Fibroblast of lung (primary cell): ENCODE measurements around the gene CACNA1E. TPM values are rescaled to one million over a fixed set of nuclear protein-coding genes. Genes with fewer than 3 reads are reported as not detected.
"Not testable (repeated sequence)": the region's sequence is repeated elsewhere in the genome, so short reads cannot be mapped to it uniquely, and the experiment has no call there.

ENCODE experiments used
- DNase-seq, 2 donors: peaks; one replicate each; pipeline versions ENCODE4 v3.0.0 to v3.0.0-alpha.2; 2010; ENCODE audit warnings: low read depth in 2 of 2
- H2AFZ ChIP-seq: 2 replicates; pipeline ENCODE4 v1.5.1; 2012; ENCODE audit warnings: low read length, control low read depth, inconsistent platforms
- H3K27ac ChIP-seq: 2 replicates; pipeline ENCODE4 v1.5.1; 2011; ENCODE audit warnings: low read length, control low read depth; ENCODE audit not compliant: insufficient read depth
- H3K27me3 ChIP-seq: 2 replicates; pipeline ENCODE4 v1.5.1; 2011; ENCODE audit warnings: mild to moderate bottlenecking, low read length; ENCODE audit not compliant: control insufficient read depth, insufficient read depth
- H3K36me3 ChIP-seq: 2 replicates; pipeline ENCODE4 v1.5.1; 2011; ENCODE audit warnings: low read length; ENCODE audit not compliant: control insufficient read depth, insufficient read depth
- H3K4me1 ChIP-seq: 2 replicates; pipeline ENCODE4 v1.5.1; 2011; ENCODE audit warnings: low read length; ENCODE audit not compliant: control insufficient read depth, insufficient read depth; ENCODE audit errors: extremely low read depth
- H3K4me2 ChIP-seq: 2 replicates; pipeline ENCODE4 v1.5.1; 2011; ENCODE audit warnings: low read length, control low read depth; ENCODE audit not compliant: insufficient read depth; ENCODE audit errors: extremely low read depth
- H3K4me3 ChIP-seq, 4 experiments: fragments of 200-600 bp in 1 of 4; sonication (generic) in 1 of 4; replicated peaks in 1 of 4; 2 replicates each; pipeline ENCODE4 v1.5.1; 2011 to 2016; ENCODE audit warnings: low read length in 4 of 4, low read depth in 3 of 4, mild to moderate bottlenecking in 3 of 4, control low read depth in 2 of 4, inconsistent platforms in 1 of 4, mixed read lengths in 1 of 4; ENCODE audit not compliant: insufficient read depth in 1 of 4; ENCODE audit errors: control extremely low read depth in 1 of 4
- H3K79me2 ChIP-seq: 2 replicates; pipeline ENCODE4 v1.5.1; 2012; ENCODE audit warnings: mild to moderate bottlenecking, low read length, inconsistent platforms; ENCODE audit not compliant: control insufficient read depth, insufficient read depth
- H3K9ac ChIP-seq: 2 replicates; pipeline ENCODE4 v1.5.1; 2011; ENCODE audit warnings: mild to moderate bottlenecking, low read length, control low read depth; ENCODE audit not compliant: insufficient read depth
- H3K9me3 ChIP-seq: 2 replicates; pipeline ENCODE4 v1.5.1; 2012; ENCODE audit warnings: low read depth, low read length; ENCODE audit not compliant: control insufficient read depth, insufficient read depth
- H4K20me1 ChIP-seq: 2 replicates; pipeline ENCODE4 v1.5.1; 2011; ENCODE audit warnings: low read length; ENCODE audit not compliant: control insufficient read depth, insufficient read depth; ENCODE audit errors: extremely low read depth
- EZH2 ChIP-seq: IDR thresholded peaks from 2 replicates; pipeline ENCODE4 v1.5.1; 2012; ENCODE audit warnings: low read length, control low read depth, mild to moderate bottlenecking; ENCODE audit errors: missing control alignments
- polyA plus RNA-seq, 2 donors: library from polyadenylated mRNA; depleted of rRNA in 1 of 2; stranded (reverse) in 1 of 2; unstranded in 1 of 2; fragments of >200 nt; gene quantifications; 2 replicates each; pipeline ENCODE4 v1.2.1, GENCODE V29; 2011 to 2012; ENCODE audit warnings: missing spikeins in 1 of 2
- total RNA-seq: library from RNA; depleted of rRNA; stranded (reverse); fragments of >200 nt; gene quantifications from 2 replicates; pipeline ENCODE4 v1.2.1, GENCODE V29; 2014
- TF ChIP-seq, protein P1 (sequence below), 2 donors: IDR thresholded peaks in 1 of 2; conservative IDR thresholded peaks in 1 of 2; 1 replicate in 1 of 2; 2 replicates in 1 of 2; pipeline ENCODE4 v1.5.1; 2011 to 2012; ENCODE audit warnings: low read length in 2 of 2, control low read depth in 1 of 2, inconsistent platforms in 1 of 2, low read depth in 1 of 2, mild to moderate bottlenecking in 1 of 2

The CACNA1E gene
- total and polyA plus RNA-seq, 2 donors (not counting 1 experiment from before 2014, with no cell fraction given), result 0.01 TPM; not detected in 1

DNA sequence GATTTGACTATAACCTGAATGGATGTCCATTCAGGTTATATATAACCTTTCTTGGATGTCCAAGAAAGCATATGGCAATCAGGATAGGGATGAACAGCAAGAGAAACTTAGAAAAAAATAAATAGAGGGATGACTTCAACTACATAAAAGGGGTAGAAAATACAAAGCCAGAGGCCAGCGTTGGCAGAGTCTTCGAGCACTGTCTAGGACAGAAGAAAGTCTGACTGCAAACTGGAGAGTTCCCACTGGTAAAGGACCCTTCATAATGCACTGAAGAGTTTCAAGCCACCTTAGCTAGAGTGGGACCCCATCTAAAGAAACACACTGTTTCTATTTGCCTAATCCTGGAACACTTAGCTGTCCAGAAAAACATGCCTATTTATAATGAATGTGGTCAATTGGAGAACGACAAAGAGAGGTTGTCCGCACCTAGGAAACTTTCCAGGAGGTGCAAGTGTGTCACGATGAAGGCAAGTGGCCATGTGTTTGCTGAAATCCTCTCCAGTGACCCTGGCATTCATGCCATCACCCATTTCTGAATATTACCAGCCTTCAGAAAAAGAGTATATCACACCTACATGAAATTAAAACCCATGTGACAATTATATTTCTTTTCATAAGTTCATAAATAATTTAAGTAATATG is 362.8 kb downstream of the CACNA1E start:
- Histone ChIP-seq H3K4me2 (no peak overlapping the region), H2AFZ (no peak overlapping the region)

DNA sequence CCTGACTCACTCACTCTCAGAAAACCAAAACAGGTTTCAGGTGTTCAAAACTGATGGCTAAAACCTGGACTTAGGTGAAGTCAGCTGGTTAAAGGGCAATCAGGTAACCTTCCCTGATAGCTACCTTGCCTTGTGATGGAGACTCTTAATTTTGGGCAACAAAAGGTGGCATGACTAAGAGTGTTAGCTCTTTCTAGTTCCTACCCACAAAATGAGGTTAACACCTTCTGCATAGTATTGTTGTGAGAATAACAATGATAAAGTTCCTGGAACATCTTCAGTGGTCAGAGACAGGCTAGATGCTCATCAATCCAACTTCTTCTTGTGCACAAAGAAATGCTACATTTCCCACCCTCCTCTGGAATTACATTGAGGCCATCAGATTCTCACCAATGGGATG is 363.4 kb downstream of the CACNA1E start:
- H3K9me3 ChIP-seq, result no peaks in the 10 kb centered on the region

More for the DNA sequence above, 362.8 kb downstream of the CACNA1E start:
- Histone ChIP-seq H3K9me3 (no peaks in the 10 kb centered on the region), H3K27me3 (no peaks in the 10 kb centered on the region), H3K9ac (no peak overlapping the region), H3K36me3 (no peaks in the 10 kb centered on the region), H3K4me3 (no peak overlapping the region), H3K4me1 (no peaks in the 10 kb centered on the region), H3K27ac (no peak overlapping the region), H3K79me2 (no peaks in the 10 kb centered on the region), H4K20me1 (no peaks in the 10 kb centered on the region)
- TF ChIP-seq, protein P1, sequence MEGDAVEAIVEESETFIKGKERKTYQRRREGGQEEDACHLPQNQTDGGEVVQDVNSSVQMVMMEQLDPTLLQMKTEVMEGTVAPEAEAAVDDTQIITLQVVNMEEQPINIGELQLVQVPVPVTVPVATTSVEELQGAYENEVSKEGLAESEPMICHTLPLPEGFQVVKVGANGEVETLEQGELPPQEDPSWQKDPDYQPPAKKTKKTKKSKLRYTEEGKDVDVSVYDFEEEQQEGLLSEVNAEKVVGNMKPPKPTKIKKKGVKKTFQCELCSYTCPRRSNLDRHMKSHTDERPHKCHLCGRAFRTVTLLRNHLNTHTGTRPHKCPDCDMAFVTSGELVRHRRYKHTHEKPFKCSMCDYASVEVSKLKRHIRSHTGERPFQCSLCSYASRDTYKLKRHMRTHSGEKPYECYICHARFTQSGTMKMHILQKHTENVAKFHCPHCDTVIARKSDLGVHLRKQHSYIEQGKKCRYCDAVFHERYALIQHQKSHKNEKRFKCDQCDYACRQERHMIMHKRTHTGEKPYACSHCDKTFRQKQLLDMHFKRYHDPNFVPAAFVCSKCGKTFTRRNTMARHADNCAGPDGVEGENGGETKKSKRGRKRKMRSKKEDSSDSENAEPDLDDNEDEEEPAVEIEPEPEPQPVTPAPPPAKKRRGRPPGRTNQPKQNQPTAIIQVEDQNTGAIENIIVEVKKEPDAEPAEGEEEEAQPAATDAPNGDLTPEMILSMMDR (conservative IDR thresholded peaks at IDR 0.05 in 1 of 2, IDR thresholded peaks at IDR 0.05 in 1 of 2; ENCODE audit: low read depth in 1 of 2, low read length in 2 of 2), result no peak
- TF ChIP-seq EZH2, result no peak
- DNase-seq, result no peak

DNA sequence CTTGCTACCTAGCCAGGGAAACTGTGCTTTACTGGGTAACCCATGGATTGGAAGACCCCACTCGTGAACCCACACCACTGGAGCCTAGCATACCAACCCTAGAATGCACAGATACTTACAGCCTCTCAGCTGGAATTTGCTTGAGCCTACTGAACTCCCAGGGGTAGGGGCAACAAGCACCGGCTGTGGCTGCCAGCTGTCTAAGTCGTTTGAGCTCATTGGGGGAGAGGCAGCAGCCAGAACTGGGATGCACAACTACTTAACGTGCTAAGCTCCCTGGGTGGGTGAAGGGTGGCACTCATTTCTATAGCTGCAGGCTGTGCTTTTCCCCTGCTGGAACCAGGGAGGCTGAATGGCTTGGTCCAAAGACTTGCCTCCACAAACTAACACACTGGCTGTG is 365.8 kb downstream of the CACNA1E start:
- Histone ChIP-seq H3K4me2 (no peak overlapping the region), H3K27me3 (no peaks in the 10 kb centered on the region), H4K20me1 (no peaks in the 10 kb centered on the region), H3K9me3 (no peaks in the 10 kb centered on the region), H3K9ac (no peak overlapping the region), H3K36me3 (no peaks in the 10 kb centered on the region), H3K4me3 (no peak overlapping the region), H3K4me1 (no peaks in the 10 kb centered on the region), H3K27ac (no peak overlapping the region), H2AFZ (no peak overlapping the region), H3K79me2 (no peaks in the 10 kb centered on the region)
- no peak for DNase-seq
- TF ChIP-seq, protein P1 (conservative IDR thresholded peaks at IDR 0.05 in 1 of 2, IDR thresholded peaks at IDR 0.05 in 1 of 2; ENCODE audit: low read depth in 1 of 2, low read length in 2 of 2), result no peak
- TF ChIP-seq EZH2, result no peak

More for the DNA sequence above, 363.4 kb downstream of the CACNA1E start:
- H2AFZ ChIP-seq, result no peak overlapping the region
- no peaks in the 10 kb centered on the region for H4K20me1 ChIP-seq
- H3K4me1 ChIP-seq, result no peaks in the 10 kb centered on the region
- H3K4me2 ChIP-seq, result no peak overlapping the region
- TF ChIP-seq EZH2, result no peak
- TF ChIP-seq, protein P1 (conservative IDR thresholded peaks at IDR 0.05 in 1 of 2, IDR thresholded peaks at IDR 0.05 in 1 of 2; ENCODE audit: low read depth in 1 of 2, low read length in 2 of 2), result no peak
- H3K36me3 ChIP-seq, result no peaks in the 10 kb centered on the region
- no peak for DNase-seq
- H3K9ac ChIP-seq, result no peak overlapping the region
- H3K4me3 ChIP-seq, result no peak overlapping the region
- H3K27ac ChIP-seq, result no peak overlapping the region
- H3K27me3 ChIP-seq, result no peaks in the 10 kb centered on the region
- H3K79me2 ChIP-seq, result no peaks in the 10 kb centered on the region

DNA sequence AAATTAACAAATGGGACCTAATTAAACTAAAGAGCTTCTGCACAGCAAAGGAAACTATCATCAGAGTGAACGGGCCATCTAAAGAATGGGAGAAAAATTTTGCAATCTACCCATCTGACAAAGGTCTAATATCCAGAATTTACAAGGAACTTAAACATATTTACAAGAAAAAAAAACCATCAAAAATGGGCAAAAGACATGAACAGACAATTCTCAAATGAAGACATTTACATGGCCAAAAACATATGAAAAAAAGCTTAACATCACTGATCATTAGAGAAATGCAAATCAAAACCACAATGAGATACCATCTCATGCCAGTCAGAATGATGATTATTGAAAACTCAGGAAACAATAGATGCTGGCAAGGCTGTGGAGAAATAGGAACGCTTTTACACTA is 370.9 kb downstream of the CACNA1E start:
- H3K79me2 ChIP-seq, H3K4me3 ChIP-seq, DNase-seq, H3K9me3 ChIP-seq, H3K4me2 ChIP-seq, H3K9ac ChIP-seq, H2AFZ ChIP-seq, H3K27me3 ChIP-seq, H4K20me1 ChIP-seq, H3K27ac ChIP-seq, H3K4me1 ChIP-seq, H3K36me3 ChIP-seq: not testable (repeated sequence)
